Activated naive CD4-positive, alpha-beta T cell treated with anti-CD3 and anti-CD28 coated beads, Interleukin-2, amount 10 ng/mL, durations not matched to agents 7 days and 5 days (primary cell): ENCODE results near the gene TPMT.

Experiments used
- CTCF ChIA-PET: fragments of 350-600 bp; sonication (Branson Sonifier 250); formaldehyde crosslinking; loops from one replicate; lab custom pipeline; 2021; ENCODE audit warnings: antibody characterized with exemption; lab: Charles Lee
- DNase-seq: peaks from one replicate; pipeline ENCODE4 v3.0.0-alpha.2; 2020
- H3K27ac Mint-ChIP-seq: one replicate; pipeline ENCODE4 v1.8.0; 2021; ENCODE audit warnings: mild to moderate bottlenecking, moderate library complexity, mixed read lengths
- H3K27me3 Mint-ChIP-seq: one replicate; pipeline ENCODE4 v1.8.0; 2021; ENCODE audit warnings: mild to moderate bottlenecking, mixed read lengths
- H3K36me3 Mint-ChIP-seq: one replicate; pipeline ENCODE4 v1.8.0; 2021; ENCODE audit warnings: mixed read lengths
- H3K4me1 Mint-ChIP-seq: one replicate; pipeline ENCODE4 v1.8.0; 2021; ENCODE audit warnings: mixed read lengths
- H3K4me3 Mint-ChIP-seq: one replicate; pipeline ENCODE4 v1.8.0; 2021; ENCODE audit warnings: mild to moderate bottlenecking, moderate library complexity, mixed read lengths
- H3K9me3 Mint-ChIP-seq: one replicate; pipeline ENCODE4 v1.8.0; 2021; ENCODE audit warnings: mixed read lengths

Gene TPMT

GRCh38 chr6:18147160-18147559, 7.7 kb downstream of the TPMT start:
- CTCF ChIA-PET, result no interaction called here

GRCh38 chr6:18142591-18142861, 12.4 kb downstream of the TPMT start:
- no peaks in the 10 kb centered on the region for H3K27me3 Mint-ChIP-seq
- peaks cover 15% of the 10 kb centered on the region for H3K36me3 Mint-ChIP-seq
- no peak for DNase-seq
- no peak overlapping the region for H3K27ac Mint-ChIP-seq
- H3K9me3 Mint-ChIP-seq, result no peaks in the 10 kb centered on the region
- no peak overlapping the region for H3K4me3 Mint-ChIP-seq
- CTCF ChIA-PET, result no interaction called here
- H3K4me1 Mint-ChIP-seq, result no peaks in the 10 kb centered on the region

More at GRCh38 chr6:18147160-18147559, 7.7 kb downstream of the TPMT start:
- Mint-ChIP-seq H3K27me3 (no peaks in the 10 kb centered on the region), H3K4me1 (no peaks in the 10 kb centered on the region), H3K9me3 (no peaks in the 10 kb centered on the region), H3K36me3 (peaks cover 8% of the 10 kb centered on the region), H3K27ac (no peak overlapping the region), H3K4me3 (no peak overlapping the region)
- no peak for DNase-seq

DNA sequence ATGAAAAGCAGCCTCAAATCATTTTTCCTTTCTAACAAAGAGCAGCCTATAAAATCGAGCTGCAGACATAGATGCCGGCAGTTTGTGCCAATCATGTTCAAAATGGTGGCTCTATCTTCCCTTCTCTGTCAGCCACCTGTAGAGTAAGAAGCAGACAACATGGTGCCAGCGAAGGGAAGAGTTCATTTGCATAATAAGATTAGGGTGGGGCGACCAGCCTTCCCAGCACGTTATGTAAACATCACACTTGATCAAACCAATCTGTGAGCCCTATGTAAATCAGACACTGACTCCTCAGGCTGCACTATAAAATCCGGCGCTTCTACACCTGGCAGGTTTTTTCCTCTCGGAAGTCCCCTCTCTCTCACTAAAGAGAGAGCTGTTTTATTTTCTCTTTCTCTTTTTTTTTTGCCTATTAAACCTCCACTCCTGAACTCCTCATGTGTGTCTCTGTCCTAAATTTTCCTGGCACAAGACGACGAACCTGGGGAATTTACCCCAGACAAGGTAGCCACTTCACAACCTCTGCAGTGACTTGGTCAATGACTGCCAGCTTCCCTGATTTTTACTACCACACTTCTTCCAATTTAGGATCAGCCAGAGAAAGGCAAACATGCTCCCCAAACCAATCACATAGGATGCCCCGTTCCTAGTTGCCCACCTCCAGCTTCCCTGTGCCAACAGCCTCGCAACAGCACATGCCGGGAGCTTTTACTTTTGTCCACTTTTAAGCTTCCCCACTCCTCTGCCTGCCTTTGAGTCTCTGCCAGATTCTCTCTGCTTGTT, 12.9 kb downstream of the TPMT start:
- Mint-ChIP-seq H3K27me3 (no peaks in the 10 kb centered on the region), H3K4me1 (no peaks in the 10 kb centered on the region), H3K27ac (no peak overlapping the region), H3K4me3 (no peak overlapping the region), H3K9me3 (no peaks in the 10 kb centered on the region), H3K36me3 (peaks cover 15% of the 10 kb centered on the region)
- DNase-seq, result no peak
- CTCF ChIA-PET, result no interaction called here

DNA sequence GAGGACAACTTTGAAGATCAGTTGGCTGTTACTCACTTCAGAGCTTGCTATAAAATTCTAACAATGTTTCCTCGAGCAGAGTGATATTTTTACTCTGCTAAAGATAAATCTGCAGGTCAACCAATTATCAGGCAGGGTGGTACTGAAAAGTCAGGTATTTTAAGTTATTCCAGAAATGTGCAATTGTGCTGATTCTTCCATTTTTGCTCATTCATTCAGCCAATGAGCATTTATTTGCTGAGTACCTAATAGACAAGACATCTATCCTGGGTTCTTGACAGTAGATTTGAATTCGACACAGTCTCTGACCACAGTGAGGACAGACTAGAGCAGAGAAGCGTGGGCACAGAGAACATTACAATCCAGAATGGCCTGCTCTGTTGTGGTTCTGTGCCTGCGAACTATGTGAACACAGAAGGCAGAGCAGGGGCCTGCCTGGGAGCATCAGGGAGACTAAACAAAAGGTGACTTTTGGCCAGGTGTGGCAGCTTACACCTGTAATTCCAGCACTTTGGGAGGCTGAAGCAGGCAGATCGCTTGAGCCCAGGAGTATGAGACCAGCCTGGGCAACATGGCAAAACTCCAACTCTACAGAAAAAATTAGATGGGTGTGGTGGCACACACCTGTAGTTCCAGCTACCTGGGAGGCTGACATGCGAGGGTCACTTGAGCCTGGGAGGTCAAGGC, 14.8 kb downstream of the TPMT start:
- H3K36me3 Mint-ChIP-seq, result peaks cover 22% of the 10 kb centered on the region
- H3K27me3 Mint-ChIP-seq, result no peaks in the 10 kb centered on the region
- DNase-seq, result no peak
- no peaks in the 10 kb centered on the region for H3K9me3 Mint-ChIP-seq
- peaks cover 2% of the 10 kb centered on the region for H3K4me1 Mint-ChIP-seq
- no peak overlapping the region for H3K4me3 Mint-ChIP-seq
- H3K27ac Mint-ChIP-seq, result no peak overlapping the region
- CTCF ChIA-PET, result interaction anchor here (1.0 kb wide), 1 partner anchor 10 kb away, joined by 3 read pairs; no protein-coding TSS in a partner anchor

DNA sequence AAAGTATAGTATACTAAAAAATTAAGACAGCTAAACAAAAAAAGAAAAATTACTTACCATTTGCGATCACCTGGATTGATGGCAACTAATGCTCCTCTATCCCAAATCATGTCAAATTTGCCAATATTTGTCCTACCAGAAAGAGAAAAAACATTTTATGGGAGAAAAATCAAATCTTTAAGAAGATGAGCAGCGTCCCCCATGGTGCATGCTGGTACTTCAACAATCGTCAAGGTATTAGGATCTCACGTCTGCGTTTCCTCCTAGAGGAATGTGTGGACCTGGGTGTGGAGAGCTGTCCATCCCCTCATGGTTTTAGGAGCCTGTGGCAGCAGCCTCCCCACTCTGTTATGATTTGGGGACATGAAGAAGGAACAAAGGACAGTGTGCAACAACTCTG, 16.0 kb downstream of the TPMT start:
- peaks cover 8% of the 10 kb centered on the region for H3K4me1 Mint-ChIP-seq
- no peaks in the 10 kb centered on the region for H3K27me3 Mint-ChIP-seq
- no peak for DNase-seq
- peaks cover 22% of the 10 kb centered on the region for H3K36me3 Mint-ChIP-seq
- no peak overlapping the region for H3K4me3 Mint-ChIP-seq
- H3K9me3 Mint-ChIP-seq, result no peaks in the 10 kb centered on the region
- CTCF ChIA-PET, result no interaction called here
- no peak overlapping the region for H3K27ac Mint-ChIP-seq

GRCh38 chr6:18136260-18136659, 18.6 kb downstream of the TPMT start:
- Mint-ChIP-seq H3K4me3 (no peak overlapping the region), H3K4me1 (peaks cover 8% of the 10 kb centered on the region), H3K36me3 (peaks cover 16% of the 10 kb centered on the region), H3K27ac (no peak overlapping the region), H3K9me3 (no peaks in the 10 kb centered on the region), H3K27me3 (no peaks in the 10 kb centered on the region)
- CTCF ChIA-PET, result no interaction called here
- no peak for DNase-seq

DNA sequence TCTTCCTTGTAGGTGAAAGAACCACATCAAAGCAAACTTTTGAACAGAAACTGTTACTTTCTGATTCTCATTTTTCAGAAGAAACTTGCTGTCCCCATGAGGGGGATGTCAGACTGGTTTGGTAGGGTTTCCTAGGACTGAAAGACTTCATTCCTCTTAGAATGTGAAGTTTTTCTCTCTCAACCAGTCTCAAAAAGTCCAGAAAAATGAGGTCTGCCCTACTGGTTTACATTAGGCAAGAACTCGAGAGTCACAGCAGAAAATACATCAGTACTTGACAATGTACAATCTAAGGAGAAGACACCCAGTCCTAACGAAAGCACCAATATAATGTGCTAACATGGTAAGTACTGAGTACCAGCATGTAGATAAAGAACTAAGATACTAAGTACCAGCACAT, 19.7 kb downstream of the TPMT start:
- Mint-ChIP-seq H3K27ac (no peak overlapping the region), H3K9me3 (no peaks in the 10 kb centered on the region), H3K36me3 (peaks cover 16% of the 10 kb centered on the region), H3K4me1 (peaks cover 8% of the 10 kb centered on the region), H3K4me3 (no peak overlapping the region), H3K27me3 (no peaks in the 10 kb centered on the region)
- DNase-seq, result no peak
- CTCF ChIA-PET, result no interaction called here

DNA sequence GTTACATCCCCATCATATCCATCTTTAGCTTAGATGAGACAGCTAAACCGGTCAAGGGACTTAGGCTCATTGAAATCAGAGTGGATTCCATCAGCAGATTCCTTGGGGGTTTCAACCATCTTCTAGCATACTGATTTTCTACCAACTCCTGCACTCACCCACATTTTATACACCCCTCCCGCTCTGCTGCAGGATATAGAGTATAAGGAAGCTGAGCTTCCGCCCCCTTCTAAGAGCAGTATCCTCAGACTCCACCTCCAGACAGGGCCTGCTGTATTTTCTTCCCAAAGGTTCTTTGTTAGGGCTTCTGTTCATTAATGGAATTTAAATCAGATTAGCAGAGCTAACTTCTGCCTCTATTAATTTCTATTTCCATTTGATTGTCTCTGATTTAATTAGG, 22.5 kb downstream of the TPMT start:
- no peaks in the 10 kb centered on the region for H3K27me3 Mint-ChIP-seq
- no peak overlapping the region for H3K27ac Mint-ChIP-seq
- peaks cover 14% of the 10 kb centered on the region for H3K36me3 Mint-ChIP-seq
- peaks cover 8% of the 10 kb centered on the region for H3K4me1 Mint-ChIP-seq
- H3K4me3 Mint-ChIP-seq, result no peak overlapping the region
- DNase-seq, result no peak
- no peaks in the 10 kb centered on the region for H3K9me3 Mint-ChIP-seq
- CTCF ChIA-PET, result no interaction called here

DNA sequence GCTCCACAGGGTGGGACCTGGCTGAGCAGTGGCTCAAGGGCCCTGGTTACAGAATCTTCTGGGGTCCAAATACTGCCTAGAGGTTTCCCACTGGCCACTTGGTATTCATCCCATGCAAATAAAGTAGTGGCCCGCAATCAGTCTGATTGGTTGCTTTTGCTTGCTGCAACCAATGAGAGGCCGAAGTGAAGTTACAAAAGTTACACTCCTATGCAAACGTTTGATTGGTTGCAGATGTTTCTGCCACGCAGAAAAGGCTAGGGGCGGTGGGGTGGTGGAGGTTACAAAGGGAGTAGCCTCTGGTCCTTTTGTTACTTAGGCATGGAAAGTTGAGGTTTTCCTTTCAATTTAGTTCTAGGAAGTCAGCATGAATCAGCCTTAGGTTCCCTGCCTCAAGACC, 28.8 kb downstream of the TPMT start:
- no peak for DNase-seq

DNA sequence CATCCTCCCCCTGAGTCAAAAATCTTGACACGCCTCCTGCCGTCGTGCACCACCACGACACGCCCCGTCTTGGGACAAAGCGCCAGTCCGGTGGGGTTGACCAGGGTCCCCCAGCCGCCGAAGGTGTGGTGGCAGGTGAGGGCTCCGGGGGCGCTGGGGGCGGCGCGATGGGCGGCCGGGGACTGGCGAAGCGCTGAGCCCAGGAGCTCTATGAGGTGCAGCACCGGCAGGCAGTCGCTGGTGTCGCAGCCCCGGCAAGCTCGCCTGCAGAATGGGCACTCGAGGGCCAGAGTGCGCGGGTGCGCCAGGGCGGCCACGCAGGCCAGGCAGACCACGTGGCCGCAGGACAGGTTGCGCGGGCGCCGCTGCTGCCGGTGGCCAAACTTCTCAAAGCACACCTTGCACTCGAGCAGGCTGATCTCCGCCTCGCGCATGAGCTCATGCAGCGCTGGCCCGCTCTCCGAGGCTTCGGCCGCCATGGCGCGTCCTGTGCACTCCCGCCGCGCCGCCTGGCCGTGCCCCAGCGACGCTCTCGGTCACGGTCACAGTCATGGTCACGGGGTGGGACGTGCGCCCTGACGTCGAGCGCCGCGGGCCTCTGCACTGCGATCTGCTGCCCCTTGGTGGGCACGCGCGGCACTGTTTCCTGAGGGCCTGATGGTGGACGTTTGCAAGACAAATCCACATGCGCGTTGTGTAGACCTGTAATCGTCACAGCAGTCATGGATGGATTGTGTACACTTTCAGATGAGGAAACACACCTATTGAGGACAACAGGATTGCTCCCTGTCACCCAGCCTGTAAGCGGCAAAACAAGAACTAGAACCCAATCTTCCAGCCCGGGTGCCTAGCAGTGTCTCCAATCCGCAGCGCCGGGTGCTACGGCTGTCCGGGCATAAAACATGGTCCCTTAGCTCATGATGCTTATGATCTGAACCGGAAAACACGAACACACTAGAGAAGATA, 32.5 kb downstream of the TPMT start, which contains the start of gene NHLRC1:
NHLRC1 (minus strand) TSS at position 550 of the 966 bp plus-strand sequence; CDS start at position 479, 71 bp downstream.
- Mint-ChIP-seq H3K36me3 (no peaks in the 10 kb centered on the region), H3K9me3 (peaks cover 4% of the 10 kb centered on the region), H3K27me3 (peaks cover 54% of the 10 kb centered on the region), H3K4me1 (peaks cover 12% of the 10 kb centered on the region), H3K4me3 (peak within 1 kb of the TSS; percentile 58), H3K27ac (no peak within 1 kb of the TSS)
- peak; percentile 86 for DNase-seq
- CTCF ChIA-PET, result interaction anchor here (1.2 to 1.4 kb wide), 2 partner anchors 9 to 11 kb away, joined by 3 read pairs; no protein-coding TSS in a partner anchor

More for the DNA sequence above, 28.8 kb downstream of the TPMT start:
- Mint-ChIP-seq H3K4me1 (peaks cover 12% of the 10 kb centered on the region), H3K4me3 (no peak overlapping the region), H3K27me3 (peaks cover 27% of the 10 kb centered on the region), H3K36me3 (no peaks in the 10 kb centered on the region), H3K27ac (no peak overlapping the region), H3K9me3 (no peaks in the 10 kb centered on the region)
- CTCF ChIA-PET, result no interaction called here

DNA sequence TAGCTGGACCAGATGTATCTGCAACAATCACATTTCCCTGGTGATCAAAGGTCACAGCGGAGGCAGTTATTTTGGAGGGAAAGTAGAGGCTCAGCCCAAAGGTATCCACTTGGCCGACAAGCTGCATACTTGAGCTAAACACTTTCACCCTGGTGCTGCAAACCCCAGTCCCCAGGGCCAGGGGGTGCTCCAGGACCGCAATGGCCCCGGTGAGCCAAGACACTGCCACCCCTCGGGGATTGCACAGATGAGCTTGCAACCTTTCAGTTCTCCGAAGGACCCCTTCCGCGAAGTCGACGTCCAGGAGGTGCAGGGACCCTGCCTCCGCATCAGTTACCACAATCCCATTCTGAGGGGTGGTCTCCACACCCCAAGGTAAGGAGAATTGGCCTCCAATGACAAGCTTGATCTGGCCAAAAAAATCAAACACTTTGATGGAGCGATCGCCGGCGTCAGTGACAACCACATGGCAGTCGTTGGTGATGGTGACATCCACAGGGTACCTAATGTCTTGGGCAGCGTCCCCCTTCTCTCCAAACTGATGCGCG, 33.2 kb downstream of the TPMT start:
- H3K27ac Mint-ChIP-seq, result no peak overlapping the region
- DNase-seq, result no peak
- H3K27me3 Mint-ChIP-seq, result peaks cover 59% of the 10 kb centered on the region
- no peaks in the 10 kb centered on the region for H3K36me3 Mint-ChIP-seq
- peaks cover 12% of the 10 kb centered on the region for H3K4me1 Mint-ChIP-seq
- H3K9me3 Mint-ChIP-seq, result peaks cover 4% of the 10 kb centered on the region
- CTCF ChIA-PET, result interaction anchor here (1.2 kb wide), 1 partner anchor 12 kb away, joined by 3 read pairs; no protein-coding TSS in a partner anchor
- peak overlapping the region; percentile 44 for H3K4me3 Mint-ChIP-seq

DNA sequence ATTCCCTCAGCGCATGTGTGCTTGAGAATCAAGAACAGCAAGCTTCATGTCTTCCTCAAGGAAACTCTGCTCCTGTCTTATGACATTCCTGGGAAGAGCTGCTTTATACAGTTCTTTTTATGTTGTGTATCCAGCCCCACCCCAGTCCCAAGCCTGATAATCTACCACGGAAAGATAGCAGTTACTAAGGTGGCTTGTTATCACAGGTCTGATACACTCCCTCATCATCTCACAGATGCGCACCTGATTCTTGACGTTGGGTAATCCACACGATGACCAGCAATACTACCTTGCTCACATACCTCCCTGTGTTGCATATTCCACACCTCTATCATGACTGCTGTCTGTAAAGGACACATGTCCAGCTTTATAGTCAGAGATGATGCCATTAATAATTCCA, 35.6 kb downstream of the TPMT start:
- H3K36me3 Mint-ChIP-seq, result no peaks in the 10 kb centered on the region
- H3K27ac Mint-ChIP-seq, result no peak overlapping the region
- no peak overlapping the region for H3K4me3 Mint-ChIP-seq
- DNase-seq, result no peak
- CTCF ChIA-PET, result interaction anchor here (0.6 kb wide), 1 partner anchor 134 kb away, joined by 4 read pairs; no protein-coding TSS in a partner anchor
- H3K9me3 Mint-ChIP-seq, result peaks cover 4% of the 10 kb centered on the region
- peaks cover 26% of the 10 kb centered on the region for H3K4me1 Mint-ChIP-seq
- peaks cover 58% of the 10 kb centered on the region for H3K27me3 Mint-ChIP-seq

GRCh38 chr6:18118330-18118729, 36.5 kb downstream of the TPMT start:
- no peaks in the 10 kb centered on the region for H3K36me3 Mint-ChIP-seq
- H3K27ac Mint-ChIP-seq, result no peak overlapping the region
- DNase-seq, result no peak
- H3K9me3 Mint-ChIP-seq, result peaks cover 4% of the 10 kb centered on the region
- CTCF ChIA-PET, result no interaction called here
- peaks cover 27% of the 10 kb centered on the region for H3K4me1 Mint-ChIP-seq
- H3K4me3 Mint-ChIP-seq, result no peak overlapping the region
- H3K27me3 Mint-ChIP-seq, result peaks cover 60% of the 10 kb centered on the region

DNA sequence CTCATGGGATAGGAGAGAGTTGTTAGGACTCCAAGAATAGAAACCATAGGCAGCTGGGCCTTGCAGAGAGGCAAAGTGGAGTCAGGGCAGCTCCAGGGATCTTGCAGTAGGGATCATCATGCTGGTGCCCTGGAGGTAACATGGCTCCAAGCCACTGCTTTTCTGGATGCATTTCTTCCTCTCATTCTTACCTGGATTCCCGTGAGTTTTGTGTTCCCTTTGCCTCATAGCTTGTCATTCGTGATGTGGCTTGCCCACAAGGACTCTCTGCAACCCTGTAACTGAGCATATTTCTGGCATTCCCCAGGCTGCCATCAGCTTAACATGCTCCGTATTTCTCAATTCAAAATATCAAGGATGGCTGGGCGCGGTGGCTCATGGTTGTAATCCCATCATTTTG, 37.7 kb downstream of the TPMT start:
- H3K9me3 Mint-ChIP-seq, result peaks cover 4% of the 10 kb centered on the region
- H3K27me3 Mint-ChIP-seq, result peaks cover 61% of the 10 kb centered on the region
- H3K4me3 Mint-ChIP-seq, result no peak overlapping the region
- no peaks in the 10 kb centered on the region for H3K36me3 Mint-ChIP-seq
- DNase-seq, result no peak
- H3K4me1 Mint-ChIP-seq, result peaks cover 21% of the 10 kb centered on the region
- no peak overlapping the region for H3K27ac Mint-ChIP-seq
- CTCF ChIA-PET, result no interaction called here
